ENCODE results near the gene APOB. TPM values are rescaled to one million over a fixed set of nuclear protein-coding genes. Genes with fewer than 3 reads are reported as not detected.

Gene APOB
- total RNA-seq, 1 experiment from 2014 or later: not detected

DNA sequence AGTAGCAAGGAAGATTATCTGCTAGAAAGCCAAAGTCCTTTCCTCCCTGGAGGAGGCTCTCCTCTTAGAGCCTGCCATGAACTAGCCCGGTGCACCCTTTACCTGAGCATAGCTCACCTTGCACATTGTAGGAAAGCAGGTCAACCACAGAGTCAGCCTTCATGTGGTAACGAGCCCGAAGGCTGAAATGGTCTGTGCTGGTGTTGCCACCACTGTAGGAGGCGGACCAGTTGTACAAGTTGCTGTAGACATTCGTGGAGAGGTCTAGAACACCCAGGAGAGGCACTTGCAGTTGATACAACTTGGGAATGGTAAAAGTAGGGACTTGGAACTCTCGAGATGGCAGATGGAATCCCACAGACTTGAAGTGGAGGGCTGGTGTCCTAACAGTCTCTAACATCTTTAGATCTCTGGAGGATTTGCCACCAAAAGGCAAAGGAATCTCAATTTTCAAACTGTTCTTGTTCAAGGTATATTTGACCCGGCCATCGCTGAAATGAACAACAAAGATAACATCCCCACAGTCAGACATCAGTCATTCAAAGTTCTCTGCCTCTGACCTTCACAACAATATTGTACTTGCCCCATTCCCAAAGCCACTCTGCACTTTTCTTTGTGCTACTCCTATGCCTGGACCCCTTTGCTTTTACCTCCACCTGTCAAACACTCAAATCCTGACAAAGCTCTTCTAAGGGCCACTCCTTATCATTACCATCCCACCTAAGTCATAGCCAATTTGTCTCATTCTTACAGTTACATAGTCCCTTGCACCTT is 30.6 kb downstream of the APOB start:
- POLR2A ChIA-PET (ENCODE audit: unreplicated experiment): no interaction called here
- H3F3A ChIP-seq (ENCODE audit: low read length, unreplicated experiment): no peaks in the 10 kb centered on the region
- no TSS peak for BruUV-seq (replicated peaks)

DNA sequence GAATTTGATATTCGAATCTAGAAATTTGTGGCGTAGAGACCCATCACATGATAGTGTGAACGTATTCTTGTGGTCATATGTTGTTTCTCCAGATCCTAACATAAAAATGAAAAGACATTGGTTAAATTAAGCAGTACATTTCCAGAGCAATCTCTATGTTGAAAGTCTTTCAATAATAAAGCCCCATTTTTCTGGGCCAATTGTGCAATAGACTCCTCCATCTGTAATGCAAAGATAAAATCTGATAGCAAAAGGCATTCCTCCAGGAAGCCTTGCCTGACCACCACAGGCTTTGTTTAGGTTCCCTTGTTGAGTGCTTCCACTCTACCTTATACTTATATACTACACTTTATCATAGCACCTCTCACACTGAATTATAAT is 31.3 kb downstream of the APOB start:
- no peaks in the 10 kb centered on the region for H3K9me2 ChIP-seq (replicated peaks; ENCODE audit: low read length)
- TF ChIP-seq, protein P1, sequence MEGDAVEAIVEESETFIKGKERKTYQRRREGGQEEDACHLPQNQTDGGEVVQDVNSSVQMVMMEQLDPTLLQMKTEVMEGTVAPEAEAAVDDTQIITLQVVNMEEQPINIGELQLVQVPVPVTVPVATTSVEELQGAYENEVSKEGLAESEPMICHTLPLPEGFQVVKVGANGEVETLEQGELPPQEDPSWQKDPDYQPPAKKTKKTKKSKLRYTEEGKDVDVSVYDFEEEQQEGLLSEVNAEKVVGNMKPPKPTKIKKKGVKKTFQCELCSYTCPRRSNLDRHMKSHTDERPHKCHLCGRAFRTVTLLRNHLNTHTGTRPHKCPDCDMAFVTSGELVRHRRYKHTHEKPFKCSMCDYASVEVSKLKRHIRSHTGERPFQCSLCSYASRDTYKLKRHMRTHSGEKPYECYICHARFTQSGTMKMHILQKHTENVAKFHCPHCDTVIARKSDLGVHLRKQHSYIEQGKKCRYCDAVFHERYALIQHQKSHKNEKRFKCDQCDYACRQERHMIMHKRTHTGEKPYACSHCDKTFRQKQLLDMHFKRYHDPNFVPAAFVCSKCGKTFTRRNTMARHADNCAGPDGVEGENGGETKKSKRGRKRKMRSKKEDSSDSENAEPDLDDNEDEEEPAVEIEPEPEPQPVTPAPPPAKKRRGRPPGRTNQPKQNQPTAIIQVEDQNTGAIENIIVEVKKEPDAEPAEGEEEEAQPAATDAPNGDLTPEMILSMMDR (conservative IDR thresholded peaks at IDR 0.05; ENCODE audit: low read depth, low read length): no peak
- TF ChIP-seq EZH2 (IDR thresholded peaks at IDR 0.05; ENCODE audit: low read length, unreplicated experiment) (no peak), EZH2phosphoT487 (IDR thresholded peaks at IDR 0.05; ENCODE audit: borderline replicate concordance, low read length) (no peak)
- no peak for DNase-seq

More for the DNA sequence above, 30.6 kb downstream of the APOB start:
- DNase-seq: no peak
- Histone ChIP-seq H3K9ac (ENCODE audit: low read length) (no peak overlapping the region), H3K4me2 (ENCODE audit: low read length) (no peak overlapping the region), H3K36me3 (ENCODE audit: low read depth, low read length) (no peaks in the 10 kb centered on the region), H3K9me3 (ENCODE audit: low read length) (no peaks in the 10 kb centered on the region), H3K27me3 (ENCODE audit: low read length) (peaks cover 8% of the 10 kb centered on the region; the same call in 1 of the 2 replicates), H4K20me1 (ENCODE audit: low read length) (no peaks in the 10 kb centered on the region), H3K27ac (ENCODE audit: low read length) (no peak overlapping the region), H3K9me2 (replicated peaks; ENCODE audit: low read length) (no peaks in the 10 kb centered on the region), H3K4me3 (ENCODE audit: low read length) (no peak overlapping the region), H2AFZ (ENCODE audit: low read length) (no peak overlapping the region), H3K79me2 (ENCODE audit: low read length) (no peaks in the 10 kb centered on the region), H3K4me1 (ENCODE audit: insufficient read depth, low read length) (no peaks in the 10 kb centered on the region)
- intact Hi-C loops (cut with micrococcal nuclease): no loop called here
- no peak for TF ChIP-seq EZH2phosphoT487 (IDR thresholded peaks at IDR 0.05; ENCODE audit: borderline replicate concordance, low read length)
- no peak for TF ChIP-seq EZH2 (IDR thresholded peaks at IDR 0.05; ENCODE audit: low read length, unreplicated experiment)
- TF ChIP-seq, protein P1 (conservative IDR thresholded peaks at IDR 0.05; ENCODE audit: low read depth, low read length): no peak
- CTCF ChIA-PET: no interaction called here
- ATAC-seq: no peak

DNA sequence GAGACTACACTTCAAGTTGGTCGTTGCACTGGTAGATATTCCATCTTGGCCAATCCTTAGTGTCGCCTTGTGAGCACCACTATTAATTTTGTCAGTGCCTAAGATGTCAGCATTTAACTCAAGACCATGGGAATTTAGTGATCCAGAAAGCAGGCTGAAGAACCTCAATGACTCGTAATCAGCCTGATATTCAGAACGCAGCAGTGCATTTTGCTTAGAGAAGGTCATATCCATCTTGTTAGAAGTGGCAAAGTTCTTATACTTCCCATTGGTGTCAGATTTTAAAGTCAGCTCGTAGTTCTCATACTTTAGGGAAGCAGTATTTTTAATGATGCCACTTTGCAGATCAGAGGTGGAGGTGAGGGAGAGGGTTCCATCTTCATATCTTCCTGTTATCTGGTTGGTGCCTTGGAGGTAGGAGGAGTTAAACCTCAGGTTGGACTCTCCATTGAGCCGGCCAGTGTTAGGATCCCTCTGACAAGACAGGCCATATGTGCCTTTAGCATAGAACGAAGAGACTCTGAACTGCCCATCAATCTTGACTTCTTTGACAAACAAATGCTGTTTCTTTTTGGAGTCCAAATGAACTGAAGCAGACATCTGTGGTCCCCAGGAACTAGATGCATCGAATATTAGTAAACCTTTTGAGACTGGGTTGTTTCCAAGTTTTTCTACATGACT is 31.9 kb downstream of the APOB start:
- Histone ChIP-seq H3K36me3 (ENCODE audit: low read depth, low read length) (no peaks in the 10 kb centered on the region), H3K9me2 (replicated peaks; ENCODE audit: low read length) (no peaks in the 10 kb centered on the region), H3K9me3 (ENCODE audit: low read length) (no peaks in the 10 kb centered on the region), H3F3A (ENCODE audit: low read length, unreplicated experiment) (no peaks in the 10 kb centered on the region), H2AFZ (ENCODE audit: low read length) (no peak overlapping the region), H3K4me1 (ENCODE audit: insufficient read depth, low read length) (no peaks in the 10 kb centered on the region), H3K27me3 (ENCODE audit: low read length) (peaks cover 18% of the 10 kb centered on the region), H3K79me2 (ENCODE audit: low read length) (no peaks in the 10 kb centered on the region), H3K9ac (ENCODE audit: low read length) (no peak overlapping the region), H4K20me1 (ENCODE audit: low read length) (no peaks in the 10 kb centered on the region), H3K27ac (ENCODE audit: low read length) (no peak overlapping the region), H3K4me3 (ENCODE audit: low read length) (no peak overlapping the region), H3K4me2 (ENCODE audit: low read length) (no peak overlapping the region)
- no peak for DNase-seq
- CTCF ChIA-PET: no interaction called here
- BruUV-seq (replicated peaks): no TSS peak
- no peak for ATAC-seq
- POLR2A ChIA-PET (ENCODE audit: unreplicated experiment): no interaction called here
- intact Hi-C loops (cut with micrococcal nuclease): no loop called here
- TF ChIP-seq, protein P1 (conservative IDR thresholded peaks at IDR 0.05; ENCODE audit: low read depth, low read length): no peak
- TF ChIP-seq EZH2phosphoT487 (IDR thresholded peaks at IDR 0.05; ENCODE audit: borderline replicate concordance, low read length) (no peak), EZH2 (IDR thresholded peaks at IDR 0.05; ENCODE audit: low read length, unreplicated experiment) (no peak)

More for the DNA sequence above, 31.3 kb downstream of the APOB start:
- no peak overlapping the region for H3K4me2 ChIP-seq (ENCODE audit: low read length)
- no peaks in the 10 kb centered on the region for H3K79me2 ChIP-seq (ENCODE audit: low read length)
- no TSS peak for BruUV-seq (replicated peaks)
- H3K4me1 ChIP-seq (ENCODE audit: insufficient read depth, low read length): no peaks in the 10 kb centered on the region
- no peaks in the 10 kb centered on the region for H4K20me1 ChIP-seq (ENCODE audit: low read length)
- H3K27ac ChIP-seq (ENCODE audit: low read length): no peak overlapping the region
- peaks cover 14% of the 10 kb centered on the region for H3K27me3 ChIP-seq (ENCODE audit: low read length)
- H2AFZ ChIP-seq (ENCODE audit: low read length): no peak overlapping the region
- ChIA-PET POLR2A (ENCODE audit: unreplicated experiment) (no interaction called here), CTCF (no interaction called here)
- H3K9me3 ChIP-seq (ENCODE audit: low read length): no peaks in the 10 kb centered on the region
- ATAC-seq: no peak
- no peaks in the 10 kb centered on the region for H3K36me3 ChIP-seq (ENCODE audit: low read depth, low read length)
- H3F3A ChIP-seq (ENCODE audit: low read length, unreplicated experiment): no peaks in the 10 kb centered on the region
- intact Hi-C loops (cut with micrococcal nuclease): no loop called here
- no peak overlapping the region for H3K4me3 ChIP-seq (ENCODE audit: low read length)
- no peak overlapping the region for H3K9ac ChIP-seq (ENCODE audit: low read length)

Data from PC-3 (cell line).